ENCODE results near the gene YPEL2.

DNA sequence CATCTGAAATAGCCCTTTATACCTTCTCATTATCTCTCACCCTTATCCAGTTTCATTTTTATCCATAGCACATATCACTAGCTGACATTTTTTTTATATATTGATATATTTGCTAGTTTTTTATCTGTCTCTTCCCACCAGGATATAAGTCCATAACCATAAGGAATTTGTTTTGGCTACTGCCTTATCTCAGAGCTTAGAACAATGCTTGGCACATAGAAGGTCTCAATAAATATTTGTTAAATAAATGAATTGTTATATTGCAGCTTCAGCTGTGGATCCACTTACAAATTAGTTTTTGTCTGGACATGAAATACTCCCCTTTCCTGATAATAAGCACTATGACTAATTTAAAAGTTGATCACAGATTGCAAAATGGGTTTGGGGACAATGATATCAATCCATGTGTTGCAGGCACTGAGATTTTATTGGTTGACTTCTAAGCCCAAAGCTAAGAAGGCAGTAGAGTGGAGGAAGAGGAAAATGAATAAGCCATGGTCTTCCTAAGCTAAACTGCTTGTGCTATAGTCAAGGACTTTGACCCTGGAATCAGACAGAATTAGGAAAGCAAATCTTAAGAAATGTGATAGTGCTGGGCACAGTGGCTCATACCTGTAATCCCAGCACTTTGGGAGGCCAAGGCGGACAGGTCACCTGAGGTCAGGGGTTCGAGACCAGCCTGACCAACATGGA lies 31.9 kb upstream of the YPEL2 start:
- TF ChIP-seq, protein P1, sequence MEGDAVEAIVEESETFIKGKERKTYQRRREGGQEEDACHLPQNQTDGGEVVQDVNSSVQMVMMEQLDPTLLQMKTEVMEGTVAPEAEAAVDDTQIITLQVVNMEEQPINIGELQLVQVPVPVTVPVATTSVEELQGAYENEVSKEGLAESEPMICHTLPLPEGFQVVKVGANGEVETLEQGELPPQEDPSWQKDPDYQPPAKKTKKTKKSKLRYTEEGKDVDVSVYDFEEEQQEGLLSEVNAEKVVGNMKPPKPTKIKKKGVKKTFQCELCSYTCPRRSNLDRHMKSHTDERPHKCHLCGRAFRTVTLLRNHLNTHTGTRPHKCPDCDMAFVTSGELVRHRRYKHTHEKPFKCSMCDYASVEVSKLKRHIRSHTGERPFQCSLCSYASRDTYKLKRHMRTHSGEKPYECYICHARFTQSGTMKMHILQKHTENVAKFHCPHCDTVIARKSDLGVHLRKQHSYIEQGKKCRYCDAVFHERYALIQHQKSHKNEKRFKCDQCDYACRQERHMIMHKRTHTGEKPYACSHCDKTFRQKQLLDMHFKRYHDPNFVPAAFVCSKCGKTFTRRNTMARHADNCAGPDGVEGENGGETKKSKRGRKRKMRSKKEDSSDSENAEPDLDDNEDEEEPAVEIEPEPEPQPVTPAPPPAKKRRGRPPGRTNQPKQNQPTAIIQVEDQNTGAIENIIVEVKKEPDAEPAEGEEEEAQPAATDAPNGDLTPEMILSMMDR (IDR thresholded peaks at IDR 0.05), result no peak
- no peak for TF ChIP-seq EZH2 (IDR thresholded peaks at IDR 0.05; ENCODE audit: borderline replicate concordance, insufficient read depth, low read depth, low read length, poor library complexity, severe bottlenecking)

All from B cell (primary cell).